Measurements from ENCODE around the gene MAN2A2.
"Not testable (repeated sequence)": the region's sequence is repeated elsewhere in the genome, so short reads cannot be mapped to it uniquely, and the experiment has no call there.

Gene MAN2A2

GRCh38 chr15:90906181-90906849 lies 3.2 kb downstream of the MAN2A2 start:
- no peak overlapping the region for H3K9ac ChIP-seq (ENCODE audit: low read length in 2 of 2)

GRCh38 chr15:90907051-90907660 lies 4.1 kb downstream of the MAN2A2 start:
- no peak overlapping the region for H3K9ac ChIP-seq (ENCODE audit: low read length in 2 of 2)
- no peaks in the 10 kb centered on the region for H3K9me3 ChIP-seq (ENCODE audit: control insufficient read depth in 2 of 2, low read length in 2 of 2)
- H3K4me3 ChIP-seq (ENCODE audit: low read length in 2 of 2): no peak overlapping the region
- H3K27me3 ChIP-seq (ENCODE audit: control insufficient read depth in 1 of 2, insufficient read depth in 2 of 2, low read length in 2 of 2): no peaks in the 10 kb centered on the region
- peaks cover 14% of the 10 kb centered on the region for H3K4me1 ChIP-seq (ENCODE audit: control insufficient read depth, insufficient read depth, low read length)
- H3K36me3 ChIP-seq (ENCODE audit: control insufficient read depth in 2 of 2, insufficient read depth in 2 of 2, low read length in 2 of 2): peaks cover 58 to 59% of the 10 kb centered on the region in 2 donors
- H3K27ac ChIP-seq (ENCODE audit: low read length): no peak overlapping the region

More at GRCh38 chr15:90906181-90906849, 3.2 kb downstream of the MAN2A2 start:
- H3K36me3 ChIP-seq (ENCODE audit: control insufficient read depth in 2 of 2, insufficient read depth in 2 of 2, low read length in 2 of 2): peaks cover 50% of the 10 kb centered on the region in 2 donors
- H3K9me3 ChIP-seq (ENCODE audit: control insufficient read depth in 2 of 2, low read length in 2 of 2): no peaks in the 10 kb centered on the region
- no peak overlapping the region for H3K4me3 ChIP-seq (ENCODE audit: low read length in 2 of 2)
- H3K27me3 ChIP-seq (ENCODE audit: control insufficient read depth in 1 of 2, insufficient read depth in 2 of 2, low read length in 2 of 2): no peaks in the 10 kb centered on the region
- H3K27ac ChIP-seq (ENCODE audit: low read length): no peak overlapping the region
- peaks cover 20% of the 10 kb centered on the region for H3K4me1 ChIP-seq (ENCODE audit: control insufficient read depth, insufficient read depth, low read length)

- Histone ChIP-seq H3K9ac (ENCODE audit: low read length in 2 of 2) (no peak overlapping the region), H3K36me3 (ENCODE audit: control insufficient read depth in 2 of 2, insufficient read depth in 2 of 2, low read length in 2 of 2) (peaks cover 66 to 67% of the 10 kb centered on the region in 2 donors)
These were observed 4.9 kb downstream of the MAN2A2 start for GRCh38 chr15:90907838-90908507.

GRCh38 chr15:90909449-90909848 lies 6.3 kb downstream of the MAN2A2 start:
- peaks cover 79 to 81% of the 10 kb centered on the region in 2 donors for H3K36me3 ChIP-seq (ENCODE audit: control insufficient read depth in 2 of 2, insufficient read depth in 2 of 2, low read length in 2 of 2)
- not testable (repeated sequence) for H3K27me3 ChIP-seq (ENCODE audit: control insufficient read depth in 1 of 2, insufficient read depth in 2 of 2, low read length in 2 of 2); H3K4me3 ChIP-seq (ENCODE audit: low read length in 2 of 2); H3K4me1 ChIP-seq (ENCODE audit: control insufficient read depth, insufficient read depth, low read length); H3K27ac ChIP-seq (ENCODE audit: low read length); H3K9me3 ChIP-seq (ENCODE audit: control insufficient read depth in 2 of 2, low read length in 2 of 2); H3K9ac ChIP-seq (ENCODE audit: low read length in 2 of 2)

More at GRCh38 chr15:90907838-90908507, 4.9 kb downstream of the MAN2A2 start:
- Histone ChIP-seq H3K9me3 (ENCODE audit: control insufficient read depth in 2 of 2, low read length in 2 of 2) (no peaks in the 10 kb centered on the region), H3K27me3 (ENCODE audit: control insufficient read depth in 1 of 2, insufficient read depth in 2 of 2, low read length in 2 of 2) (no peaks in the 10 kb centered on the region), H3K4me1 (ENCODE audit: control insufficient read depth, insufficient read depth, low read length) (peaks cover 10% of the 10 kb centered on the region), H3K27ac (ENCODE audit: low read length) (no peak overlapping the region), H3K4me3 (ENCODE audit: low read length in 2 of 2) (no peak overlapping the region)

- no peaks in the 10 kb centered on the region for H3K9me3 ChIP-seq (ENCODE audit: control insufficient read depth in 2 of 2, low read length in 2 of 2)
- H3K27ac ChIP-seq (ENCODE audit: low read length): no peak overlapping the region
- no peaks in the 10 kb centered on the region for H3K4me1 ChIP-seq (ENCODE audit: control insufficient read depth, insufficient read depth, low read length)
- no peaks in the 10 kb centered on the region for H3K27me3 ChIP-seq (ENCODE audit: control insufficient read depth in 1 of 2, insufficient read depth in 2 of 2, low read length in 2 of 2)
- peaks cover 80 to 83% of the 10 kb centered on the region in 2 donors for H3K36me3 ChIP-seq (ENCODE audit: control insufficient read depth in 2 of 2, insufficient read depth in 2 of 2, low read length in 2 of 2)
- H3K4me3 ChIP-seq (ENCODE audit: low read length in 2 of 2): no peak overlapping the region
- no peak overlapping the region for H3K9ac ChIP-seq (ENCODE audit: low read length in 2 of 2)
These were observed 6.9 kb downstream of the MAN2A2 start for GRCh38 chr15:90909976-90910375.

GRCh38 chr15:90910441-90911301 lies 7.6 kb downstream of the MAN2A2 start:
- Histone ChIP-seq H3K27ac (ENCODE audit: low read length) (no peak overlapping the region), H3K36me3 (ENCODE audit: control insufficient read depth in 2 of 2, insufficient read depth in 2 of 2, low read length in 2 of 2) (peaks cover 73 to 83% of the 10 kb centered on the region in 2 donors), H3K9me3 (ENCODE audit: control insufficient read depth in 2 of 2, low read length in 2 of 2) (no peaks in the 10 kb centered on the region), H3K4me1 (ENCODE audit: control insufficient read depth, insufficient read depth, low read length) (no peaks in the 10 kb centered on the region), H3K27me3 (ENCODE audit: control insufficient read depth in 1 of 2, insufficient read depth in 2 of 2, low read length in 2 of 2) (no peaks in the 10 kb centered on the region), H3K4me3 (ENCODE audit: low read length in 2 of 2) (no peak overlapping the region), H3K9ac (ENCODE audit: low read length in 2 of 2) (no peak overlapping the region)

GRCh38 chr15:90911302-90911623 lies 8.2 kb downstream of the MAN2A2 start:
- H3K4me1 ChIP-seq (ENCODE audit: control insufficient read depth, insufficient read depth, low read length): no peaks in the 10 kb centered on the region
- H3K4me3 ChIP-seq (ENCODE audit: low read length in 2 of 2): no peak overlapping the region
- H3K9ac ChIP-seq (ENCODE audit: low read length in 2 of 2): no peak overlapping the region
- no peak overlapping the region for H3K27ac ChIP-seq (ENCODE audit: low read length)
- peaks cover 72 to 84% of the 10 kb centered on the region in 2 donors for H3K36me3 ChIP-seq (ENCODE audit: control insufficient read depth in 2 of 2, insufficient read depth in 2 of 2, low read length in 2 of 2)
- H3K9me3 ChIP-seq (ENCODE audit: control insufficient read depth in 2 of 2, low read length in 2 of 2): no peaks in the 10 kb centered on the region
- H3K27me3 ChIP-seq (ENCODE audit: control insufficient read depth in 1 of 2, insufficient read depth in 2 of 2, low read length in 2 of 2): no peaks in the 10 kb centered on the region

GRCh38 chr15:90911906-90912769 lies 9.0 kb downstream of the MAN2A2 start:
- no peaks in the 10 kb centered on the region for H3K27me3 ChIP-seq (ENCODE audit: control insufficient read depth in 1 of 2, insufficient read depth in 2 of 2, low read length in 2 of 2)
- H3K36me3 ChIP-seq (ENCODE audit: control insufficient read depth in 2 of 2, insufficient read depth in 2 of 2, low read length in 2 of 2): peaks cover 65 to 84% of the 10 kb centered on the region in 2 donors
- no peaks in the 10 kb centered on the region for H3K4me1 ChIP-seq (ENCODE audit: control insufficient read depth, insufficient read depth, low read length)
- H3K9me3 ChIP-seq (ENCODE audit: control insufficient read depth in 2 of 2, low read length in 2 of 2): no peaks in the 10 kb centered on the region
- H3K4me3 ChIP-seq (ENCODE audit: low read length in 2 of 2): no peak overlapping the region
- no peak overlapping the region for H3K9ac ChIP-seq (ENCODE audit: low read length in 2 of 2)
- H3K27ac ChIP-seq (ENCODE audit: low read length): no peak overlapping the region

GRCh38 chr15:90912770-90913075 lies 9.6 kb downstream of the MAN2A2 start:
- H3K4me3 ChIP-seq (ENCODE audit: low read length in 2 of 2): no peak overlapping the region
- no peak overlapping the region for H3K9ac ChIP-seq (ENCODE audit: low read length in 2 of 2)
- no peak overlapping the region for H3K27ac ChIP-seq (ENCODE audit: low read length)
- peaks cover 65 to 84% of the 10 kb centered on the region in 2 donors for H3K36me3 ChIP-seq (ENCODE audit: control insufficient read depth in 2 of 2, insufficient read depth in 2 of 2, low read length in 2 of 2)
- H3K27me3 ChIP-seq (ENCODE audit: control insufficient read depth in 1 of 2, insufficient read depth in 2 of 2, low read length in 2 of 2): no peaks in the 10 kb centered on the region
- no peaks in the 10 kb centered on the region for H3K9me3 ChIP-seq (ENCODE audit: control insufficient read depth in 2 of 2, low read length in 2 of 2)
- H3K4me1 ChIP-seq (ENCODE audit: control insufficient read depth, insufficient read depth, low read length): no peaks in the 10 kb centered on the region

- Histone ChIP-seq H3K27me3 (ENCODE audit: control insufficient read depth in 1 of 2, insufficient read depth in 2 of 2, low read length in 2 of 2) (no peaks in the 10 kb centered on the region), H3K36me3 (ENCODE audit: control insufficient read depth in 2 of 2, insufficient read depth in 2 of 2, low read length in 2 of 2) (peaks cover 72 to 86% of the 10 kb centered on the region in 2 donors), H3K4me3 (ENCODE audit: low read length in 2 of 2) (no peak overlapping the region), H3K9ac (ENCODE audit: low read length in 2 of 2) (no peak overlapping the region), H3K9me3 (ENCODE audit: control insufficient read depth in 2 of 2, low read length in 2 of 2) (no peaks in the 10 kb centered on the region), H3K4me1 (ENCODE audit: control insufficient read depth, insufficient read depth, low read length) (no peaks in the 10 kb centered on the region), H3K27ac (ENCODE audit: low read length) (no peak overlapping the region)
These were observed 10.4 kb downstream of the MAN2A2 start for GRCh38 chr15:90913398-90913944.

Data from stomach smooth muscle (tissue), 2 donors.